Endothelial cell (in vitro differentiated cells): ENCODE data around the gene SULT1C2. TPM values are rescaled to one million over a fixed set of nuclear protein-coding genes. Genes with fewer than 3 reads are reported as not detected.

ENCODE experiments used
- DNase-seq: peaks from one replicate; pipeline ENCODE4 v3.0.0; 2021; ENCODE audit warnings: low spot score
- H3K27ac Mint-ChIP-seq: one replicate; pipeline ENCODE4 v1.8.0; 2021; ENCODE audit warnings: mixed read lengths, inconsistent platforms; ENCODE audit not compliant: unreplicated experiment
- H3K27me3 Mint-ChIP-seq: one replicate; pipeline ENCODE4 v1.8.0; 2021; ENCODE audit warnings: mild to moderate bottlenecking, moderate library complexity, mixed read lengths, inconsistent platforms; ENCODE audit not compliant: unreplicated experiment
- H3K36me3 Mint-ChIP-seq: one replicate; pipeline ENCODE4 v1.8.0; 2021; ENCODE audit warnings: mild to moderate bottlenecking, low read depth, mixed read lengths, inconsistent platforms; ENCODE audit not compliant: unreplicated experiment
- H3K4me1 Mint-ChIP-seq: one replicate; pipeline ENCODE4 v1.8.0; 2021; ENCODE audit warnings: mild to moderate bottlenecking, mixed read lengths, inconsistent platforms; ENCODE audit not compliant: unreplicated experiment
- H3K4me3 Mint-ChIP-seq: one replicate; pipeline ENCODE4 v1.8.0; 2021; ENCODE audit warnings: mild to moderate bottlenecking, mixed read lengths, inconsistent platforms; ENCODE audit not compliant: unreplicated experiment
- H3K9me3 Mint-ChIP-seq: one replicate; pipeline ENCODE4 v1.8.0; 2021; ENCODE audit warnings: mixed read lengths, inconsistent platforms; ENCODE audit not compliant: unreplicated experiment
- total RNA-seq: library from RNA; stranded (reverse); fragmentation: NEBNext Ultra II Directional; extraction: Animal tissue kit (Norgen Biotek cat#: 25700); gene quantifications from one replicate; pipeline ENCODE4 v1.2.1, GENCODE V29; 2021; ENCODE audit not compliant: unreplicated experiment
- TF ChIP-seq, protein P1 (sequence below): fragments of 200-600 bp; sonication (generic); IDR thresholded peaks from one replicate; pipeline ENCODE4 v1.5.0; 2021; ENCODE audit warnings: antibody characterized with exemption; ENCODE audit not compliant: unreplicated experiment

Gene SULT1C2
- total RNA-seq, 1 donor from 2014 or later, result 0.85 TPM

DNA sequence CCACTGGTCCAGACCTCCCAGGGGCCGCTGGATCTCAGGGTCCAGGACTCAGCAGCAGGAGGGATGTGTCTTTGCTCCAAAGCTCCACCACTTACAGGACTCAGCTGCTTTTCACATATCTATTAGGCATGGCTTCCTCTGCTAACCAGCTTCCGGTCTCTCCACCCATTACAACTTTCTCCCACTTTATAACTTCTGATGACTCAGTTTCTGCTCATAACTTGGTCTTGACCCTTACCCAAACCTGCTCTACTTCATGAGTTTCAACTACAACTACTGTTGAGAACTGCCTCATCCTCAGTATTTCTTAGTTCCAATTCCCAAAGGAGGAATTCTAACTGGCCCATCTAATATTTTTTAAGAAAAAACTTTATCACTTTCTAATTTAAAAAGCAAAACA is 17.2 kb downstream of the SULT1C2 start:
- H3K27me3 Mint-ChIP-seq, result peaks cover 6% of the 10 kb centered on the region
- H3K9me3 Mint-ChIP-seq, result peaks cover under 1% of the 10 kb centered on the region
- peaks cover 9% of the 10 kb centered on the region for H3K36me3 Mint-ChIP-seq
- no peaks in the 10 kb centered on the region for H3K4me1 Mint-ChIP-seq
- no peak overlapping the region for H3K27ac Mint-ChIP-seq
- TF ChIP-seq, protein P1, sequence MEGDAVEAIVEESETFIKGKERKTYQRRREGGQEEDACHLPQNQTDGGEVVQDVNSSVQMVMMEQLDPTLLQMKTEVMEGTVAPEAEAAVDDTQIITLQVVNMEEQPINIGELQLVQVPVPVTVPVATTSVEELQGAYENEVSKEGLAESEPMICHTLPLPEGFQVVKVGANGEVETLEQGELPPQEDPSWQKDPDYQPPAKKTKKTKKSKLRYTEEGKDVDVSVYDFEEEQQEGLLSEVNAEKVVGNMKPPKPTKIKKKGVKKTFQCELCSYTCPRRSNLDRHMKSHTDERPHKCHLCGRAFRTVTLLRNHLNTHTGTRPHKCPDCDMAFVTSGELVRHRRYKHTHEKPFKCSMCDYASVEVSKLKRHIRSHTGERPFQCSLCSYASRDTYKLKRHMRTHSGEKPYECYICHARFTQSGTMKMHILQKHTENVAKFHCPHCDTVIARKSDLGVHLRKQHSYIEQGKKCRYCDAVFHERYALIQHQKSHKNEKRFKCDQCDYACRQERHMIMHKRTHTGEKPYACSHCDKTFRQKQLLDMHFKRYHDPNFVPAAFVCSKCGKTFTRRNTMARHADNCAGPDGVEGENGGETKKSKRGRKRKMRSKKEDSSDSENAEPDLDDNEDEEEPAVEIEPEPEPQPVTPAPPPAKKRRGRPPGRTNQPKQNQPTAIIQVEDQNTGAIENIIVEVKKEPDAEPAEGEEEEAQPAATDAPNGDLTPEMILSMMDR, result no peak
- DNase-seq, result no peak
- no peak overlapping the region for H3K4me3 Mint-ChIP-seq

DNA sequence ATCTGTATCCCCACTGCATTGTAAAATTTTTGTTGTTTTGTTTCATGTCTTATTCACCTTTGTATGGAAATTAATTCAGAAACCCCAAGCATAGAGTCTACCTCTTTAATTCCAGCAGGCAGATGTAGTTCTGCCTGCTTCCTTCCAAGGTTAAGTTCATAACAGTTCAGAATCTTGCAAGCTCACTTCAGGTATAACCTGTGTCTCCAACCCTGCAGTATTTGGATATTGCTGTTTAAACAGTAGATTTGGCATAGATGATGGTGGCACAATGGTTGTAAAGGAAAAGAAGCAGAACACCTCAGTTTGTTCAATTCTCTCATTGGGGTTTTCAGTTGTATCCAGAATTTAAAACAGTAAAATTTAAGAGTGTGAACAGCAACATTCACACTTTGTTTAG is 21.2 kb downstream of the SULT1C2 start:
- H3K9me3 Mint-ChIP-seq, result peaks cover 3% of the 10 kb centered on the region
- peaks cover 2% of the 10 kb centered on the region for H3K4me1 Mint-ChIP-seq
- peaks cover 10% of the 10 kb centered on the region for H3K27me3 Mint-ChIP-seq

DNA sequence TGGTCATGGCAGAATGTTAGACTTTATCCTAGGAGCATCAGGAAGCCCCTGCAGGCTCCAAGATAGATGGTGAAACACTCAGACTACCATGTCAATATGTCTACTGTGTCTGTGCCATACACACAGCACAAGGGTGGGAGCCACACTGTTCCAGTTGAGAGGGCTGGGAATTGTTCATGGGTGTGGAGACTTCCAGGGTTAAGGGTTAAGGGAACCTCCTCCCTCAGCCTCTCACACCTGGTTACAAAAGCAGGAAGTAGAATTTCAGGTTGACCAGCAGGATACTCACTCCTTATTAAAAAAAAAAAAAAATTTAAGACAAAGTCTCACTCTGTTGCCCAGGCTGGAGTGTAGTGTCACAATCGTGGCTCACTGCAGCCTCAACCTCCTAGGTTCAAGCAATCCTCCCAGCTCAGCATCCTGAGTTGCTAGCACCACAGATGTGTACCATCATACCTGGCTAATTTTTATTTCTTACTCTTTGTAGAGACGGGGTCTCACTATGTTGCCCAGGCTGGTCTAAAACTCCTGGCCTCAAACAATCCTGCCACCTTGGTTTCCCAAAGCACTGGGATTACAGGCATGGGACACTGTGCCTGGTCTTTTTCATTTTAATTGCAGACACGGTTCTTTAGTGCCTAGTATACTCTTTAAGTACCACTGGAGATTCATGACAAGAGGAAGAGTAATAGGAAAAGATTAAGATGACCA is 26.0 kb downstream of the SULT1C2 start:
- H3K4me3 Mint-ChIP-seq, result no peak overlapping the region

More for the DNA sequence above, 21.2 kb downstream of the SULT1C2 start:
- Mint-ChIP-seq H3K36me3 (peaks cover 32% of the 10 kb centered on the region), H3K27ac (no peak overlapping the region), H3K4me3 (no peak overlapping the region)
- DNase-seq, result no peak
- TF ChIP-seq, protein P1, result no peak

DNA sequence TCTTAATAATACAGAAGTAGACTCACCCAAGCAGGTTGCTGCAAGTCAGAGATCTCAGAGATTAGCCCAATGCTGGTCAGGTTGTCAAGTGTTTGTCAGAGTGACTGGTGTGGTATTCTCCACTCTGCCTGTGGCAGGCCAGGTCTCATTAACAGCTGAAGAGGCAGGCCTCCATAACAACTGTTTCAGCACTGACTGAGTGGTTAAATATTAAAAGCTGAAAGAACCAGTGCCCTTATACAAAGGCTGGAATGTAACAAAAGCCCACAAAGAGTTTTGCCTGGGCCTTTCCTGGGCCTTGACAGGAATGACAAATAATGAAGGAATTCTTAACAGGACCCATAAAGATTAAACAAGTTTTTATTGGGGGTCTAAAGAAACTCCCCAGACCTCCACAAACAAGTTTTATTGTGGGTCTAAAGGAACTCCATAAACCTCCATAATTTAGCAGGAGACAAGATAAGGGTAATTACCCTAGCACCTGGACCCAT is 26.8 kb downstream of the SULT1C2 start:
- Mint-ChIP-seq H3K4me3 (no peak overlapping the region), H3K9me3 (peaks cover 3% of the 10 kb centered on the region), H3K4me1 (peaks cover 17% of the 10 kb centered on the region), H3K27me3 (peaks cover 7% of the 10 kb centered on the region), H3K36me3 (peaks cover 32% of the 10 kb centered on the region), H3K27ac (no peak overlapping the region)
- TF ChIP-seq, protein P1, result no peak
- DNase-seq, result no peak

More for the DNA sequence above, 26.0 kb downstream of the SULT1C2 start:
- no peak for DNase-seq
- H3K4me1 Mint-ChIP-seq, result peaks cover 17% of the 10 kb centered on the region
- no peak overlapping the region for H3K27ac Mint-ChIP-seq
- peaks cover 7% of the 10 kb centered on the region for H3K27me3 Mint-ChIP-seq
- TF ChIP-seq, protein P1, result no peak
- peaks cover 3% of the 10 kb centered on the region for H3K9me3 Mint-ChIP-seq
- H3K36me3 Mint-ChIP-seq, result peaks cover 32% of the 10 kb centered on the region

DNA sequence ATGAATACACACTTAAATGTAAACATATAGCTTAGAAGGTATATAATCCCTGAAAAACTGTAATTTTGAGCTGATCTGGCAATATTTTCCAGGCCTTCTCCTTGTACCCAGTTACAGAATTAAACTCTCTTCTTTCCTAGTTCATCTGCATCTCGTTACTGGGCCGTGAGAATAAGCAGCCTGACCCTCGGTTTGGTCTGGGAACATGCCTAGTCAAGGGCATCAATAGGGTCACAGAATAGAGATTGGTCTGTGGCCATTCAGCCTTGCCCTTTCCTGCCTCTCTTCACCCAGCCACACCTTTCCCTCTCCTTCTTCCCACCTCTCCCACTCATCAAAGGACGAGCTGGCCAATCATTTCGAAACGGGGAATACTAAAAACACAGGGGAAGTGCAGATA is 27.3 kb downstream of the SULT1C2 start:
- no peak for DNase-seq
- peaks cover 30% of the 10 kb centered on the region for H3K36me3 Mint-ChIP-seq
- H3K4me1 Mint-ChIP-seq, result peaks cover 17% of the 10 kb centered on the region
- peaks cover 1% of the 10 kb centered on the region for H3K9me3 Mint-ChIP-seq
- H3K27me3 Mint-ChIP-seq, result peaks cover 7% of the 10 kb centered on the region
- H3K4me3 Mint-ChIP-seq, result no peak overlapping the region
- no peak overlapping the region for H3K27ac Mint-ChIP-seq
- TF ChIP-seq, protein P1, result no peak
